T follicular helper cell (primary cell): ENCODE measurements around the gene FLT3LG.

ENCODE experiments used
- DNase-seq: peaks from one replicate; pipeline ENCODE4 v3.0.0-alpha.2; 2020; ENCODE audit warnings: low read depth

Gene FLT3LG

GRCh38 chr19:49488046-49488862 lies 14.2 kb downstream of the FLT3LG start:
- DNase-seq, result no peak

GRCh38 chr19:49488863-49489537 lies 15.0 kb downstream of the FLT3LG start:
- no peak for DNase-seq

- DNase-seq, result no peak
Observed at GRCh38 chr19:49489601-49490167, 15.7 kb downstream of the FLT3LG start.

- DNase-seq, result no peak
Observed at GRCh38 chr19:49490287-49491029, 16.4 kb downstream of the FLT3LG start.

GRCh38 chr19:49491030-49491803 lies 17.2 kb downstream of the FLT3LG start:
- DNase-seq, result no peak

DNA sequence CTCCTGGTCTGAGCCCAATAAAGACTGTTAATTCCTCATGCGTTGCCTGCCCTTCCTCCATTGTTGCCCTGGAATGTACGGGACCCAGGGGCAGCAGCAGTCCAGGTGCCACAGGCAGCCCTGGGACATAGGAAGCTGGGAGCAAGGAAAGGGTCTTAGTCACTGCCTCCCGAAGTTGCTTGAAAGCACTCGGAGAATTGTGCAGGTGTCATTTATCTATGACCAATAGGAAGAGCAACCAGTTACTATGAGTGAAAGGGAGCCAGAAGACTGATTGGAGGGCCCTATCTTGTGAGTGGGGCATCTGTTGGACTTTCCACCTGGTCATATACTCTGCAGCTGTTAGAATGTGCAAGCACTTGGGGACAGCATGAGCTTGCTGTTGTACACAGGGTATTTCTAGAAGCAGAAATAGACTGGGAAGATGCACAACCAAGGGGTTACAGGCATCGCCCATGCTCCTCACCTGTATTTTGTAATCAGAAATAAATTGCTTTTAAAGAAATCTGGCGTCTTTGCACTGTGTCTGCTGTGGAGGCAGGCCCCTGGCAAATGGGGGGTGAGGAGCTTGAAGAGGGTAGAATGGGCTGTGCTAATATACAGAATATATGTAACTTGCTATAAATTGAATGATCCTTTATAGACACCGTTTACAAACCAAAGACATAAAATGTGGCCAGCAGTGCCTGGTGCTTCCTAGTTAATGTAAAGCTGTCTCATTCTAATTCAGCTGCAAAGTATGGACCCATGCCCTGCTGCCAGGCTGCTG lies 18.0 kb downstream of the FLT3LG start:
- no peak for DNase-seq

DNA sequence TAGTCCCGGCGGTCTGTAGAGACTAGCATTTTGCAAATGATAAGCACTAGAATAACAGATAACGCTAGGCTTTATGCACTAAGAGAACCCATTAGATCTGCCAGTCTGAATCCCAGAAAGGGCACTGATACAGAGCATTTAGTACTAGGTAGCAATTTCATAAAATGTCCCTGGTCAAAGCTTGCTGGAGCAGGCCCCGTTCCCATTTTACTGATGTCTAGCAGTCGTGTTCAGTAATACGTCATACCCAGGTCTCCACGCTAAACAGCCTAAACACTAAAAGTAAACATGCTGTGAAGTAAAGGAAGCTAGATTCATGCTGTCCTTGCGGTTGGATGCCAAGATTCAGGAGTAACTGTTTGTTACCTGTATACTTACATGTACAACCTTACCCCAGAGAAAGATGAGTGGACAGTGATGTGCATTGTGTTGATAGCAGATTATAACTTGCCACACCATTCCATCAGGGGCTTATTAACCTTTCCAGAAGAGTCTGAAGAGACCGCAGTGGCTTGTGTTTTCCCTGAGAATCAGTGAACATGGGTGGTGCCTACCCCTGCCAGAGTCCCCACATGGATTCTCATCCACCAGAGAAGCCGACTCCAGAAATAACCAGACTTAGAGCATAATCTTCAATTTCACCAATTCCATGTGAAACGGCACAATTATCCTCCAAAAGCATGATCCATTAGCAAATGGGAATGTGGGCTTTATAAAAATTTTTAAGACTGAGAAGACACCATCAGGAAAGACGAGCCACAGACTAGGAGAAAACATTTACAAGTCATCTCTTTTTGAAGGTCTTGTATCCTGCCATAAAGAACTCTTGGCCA lies 18.8 kb downstream of the FLT3LG start:
- DNase-seq, result no peak

GRCh38 chr19:49496574-49497008 lies 22.6 kb downstream of the FLT3LG start:
- DNase-seq, result no peak

DNA sequence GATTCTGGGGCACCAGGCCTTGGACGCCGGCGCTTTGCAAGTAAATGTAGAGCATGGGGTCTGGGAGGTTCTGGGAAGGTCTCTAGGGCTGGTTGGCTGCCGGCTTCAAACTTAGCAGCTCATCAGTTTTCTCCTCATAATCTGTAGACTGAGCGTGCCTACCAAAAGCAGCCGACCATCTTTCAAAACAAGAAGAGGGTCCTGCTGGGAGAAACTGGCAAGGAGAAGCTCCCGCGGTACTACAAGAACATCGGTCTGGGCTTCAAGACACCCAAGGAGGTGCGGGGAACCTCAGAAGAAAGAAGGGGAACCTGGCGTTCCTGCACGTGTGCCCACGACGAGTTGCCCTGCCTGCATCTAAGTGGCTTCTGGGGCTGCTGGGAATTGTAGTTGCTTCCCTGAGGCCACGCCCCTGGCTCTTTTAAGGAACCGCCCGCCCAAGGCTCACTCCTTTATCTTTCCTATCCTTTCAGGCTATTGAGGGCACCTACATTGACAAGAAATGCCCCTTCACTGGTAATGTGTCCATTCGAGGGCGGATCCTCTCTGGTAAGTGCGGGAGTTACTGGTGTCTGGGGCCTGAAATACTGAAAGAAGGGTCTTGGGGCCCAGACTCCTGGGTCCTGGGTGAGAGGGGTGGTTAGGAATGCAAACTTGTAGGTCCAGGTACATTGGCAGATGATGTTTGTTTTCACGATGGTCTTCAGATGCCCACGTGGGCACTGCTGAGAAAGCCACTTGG lies 23.2 kb downstream of the FLT3LG start:
- DNase-seq, result peak; percentile 77

DNA sequence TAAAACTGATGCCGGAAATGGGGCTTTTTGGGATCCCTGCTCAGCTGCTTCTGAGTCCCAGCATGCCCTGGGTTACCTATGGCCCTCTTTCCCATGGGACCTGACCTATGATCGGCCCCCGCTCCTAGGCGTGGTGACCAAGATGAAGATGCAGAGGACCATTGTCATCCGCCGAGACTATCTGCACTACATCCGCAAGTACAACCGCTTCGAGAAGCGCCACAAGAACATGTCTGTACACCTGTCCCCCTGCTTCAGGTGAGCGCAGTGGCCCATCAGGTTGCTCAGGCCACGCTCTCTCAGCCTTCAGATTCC lies 23.7 kb downstream of the FLT3LG start:
- no peak for DNase-seq

DNA sequence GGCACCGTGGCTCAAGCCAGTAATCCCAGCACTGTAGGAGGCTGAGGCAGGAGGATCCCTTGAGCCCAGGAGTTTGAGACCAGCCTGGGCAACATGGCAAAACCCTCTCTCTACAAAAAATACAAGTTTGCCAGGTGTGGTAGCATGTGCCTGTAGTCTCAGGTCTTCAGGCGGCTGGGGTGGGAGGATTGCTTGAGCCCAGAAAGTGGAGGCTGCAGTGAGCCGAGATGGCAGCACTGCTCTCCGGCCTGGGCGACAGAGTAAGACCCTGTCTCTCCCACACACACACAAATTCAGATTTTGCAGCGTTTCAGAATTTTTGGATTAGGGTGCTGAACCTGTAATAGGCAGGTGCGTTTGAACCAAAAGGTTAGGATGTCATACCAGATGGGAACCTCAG lies 24.5 kb downstream of the FLT3LG start:
- no peak for DNase-seq

DNA sequence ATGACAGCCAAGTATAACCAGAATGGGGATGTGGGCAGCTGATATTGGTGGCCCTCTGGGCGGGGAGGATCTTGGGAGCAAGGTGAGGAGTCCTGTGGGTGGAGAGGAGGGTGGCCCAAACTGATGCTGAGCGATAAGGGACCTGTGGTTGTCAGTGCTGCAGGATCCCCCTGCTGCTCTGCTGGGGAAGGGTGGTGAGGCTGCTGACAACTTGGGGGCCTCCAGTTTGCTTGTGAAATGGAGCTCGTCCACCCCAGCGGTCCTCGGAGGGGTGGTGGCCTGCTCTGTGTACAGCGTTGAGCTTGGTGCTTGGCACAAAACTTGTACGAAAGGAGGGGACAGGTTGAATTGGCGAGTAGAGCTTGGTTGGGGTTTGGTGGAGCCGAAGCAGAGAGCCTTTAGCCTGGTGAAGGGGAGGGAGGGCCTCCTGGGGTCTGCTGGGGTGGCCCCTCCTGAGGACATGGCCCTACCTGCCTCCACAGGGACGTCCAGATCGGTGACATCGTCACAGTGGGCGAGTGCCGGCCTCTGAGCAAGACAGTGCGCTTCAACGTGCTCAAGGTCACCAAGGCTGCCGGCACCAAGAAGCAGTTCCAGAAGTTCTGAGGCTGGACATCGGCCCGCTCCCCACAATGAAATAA lies 25.1 kb downstream of the FLT3LG start:
- no peak for DNase-seq

- peak; percentile 41 for DNase-seq
Observed at GRCh38 chr19:49502866-49503581, 29.0 kb downstream of the FLT3LG start.

- DNase-seq, result no peak
Observed at GRCh38 chr19:49503582-49503962, 29.6 kb downstream of the FLT3LG start.

DNA sequence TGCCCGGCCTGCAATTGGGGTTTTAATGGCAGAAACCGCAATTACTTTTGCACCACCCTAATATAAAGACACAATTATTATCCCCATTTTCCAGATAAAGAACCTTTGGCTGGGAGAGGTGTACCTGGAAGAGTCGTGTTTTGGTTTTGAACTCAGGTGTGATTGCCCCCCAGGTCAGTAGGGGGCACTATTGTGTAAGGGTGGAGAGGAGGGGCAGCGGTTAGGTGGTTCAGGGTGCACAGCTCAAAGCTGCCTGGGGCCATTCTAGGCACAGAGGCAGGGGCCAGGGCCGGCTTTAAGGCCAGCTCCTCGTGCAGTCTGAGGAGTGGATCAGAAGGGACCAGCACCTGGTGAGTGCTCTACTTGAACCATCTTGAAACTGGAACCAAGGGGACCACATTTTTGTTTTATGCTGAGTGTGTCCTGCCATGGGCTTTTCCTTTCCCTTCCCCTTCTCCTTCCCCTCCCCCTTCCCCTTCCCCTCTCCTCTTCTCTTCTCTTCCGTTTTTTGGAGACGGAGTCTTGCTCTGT lies 32.6 kb downstream of the FLT3LG start:
- DNase-seq, result peak; percentile 69

- no peak for DNase-seq
Observed at GRCh38 chr19:49507803-49508494, 33.9 kb downstream of the FLT3LG start.
